Endometrial microvascular endothelial cells (primary cell): ENCODE data around the gene PLAAT4. TPM values are rescaled to one million over a fixed set of nuclear protein-coding genes. Genes with fewer than 3 reads are reported as not detected.
"Not testable (repeated sequence)": the region's sequence is repeated elsewhere in the genome, so short reads cannot be mapped to it uniquely, and the experiment has no call there.

Experiments
- in situ Hi-C: cut with HindIII; loops from 2 replicates; pipeline ENCODE4 v1.10.0; 2017; ENCODE audit warnings: low sequenced_read_pairs, low pct_unique_long_range_greater_than_20kb; ENCODE audit errors: inconsistent ontology term
- total RNA-seq: library from RNA; depleted of rRNA; stranded (reverse); fragments of >200 nt; gene quantifications from one replicate; pipeline ENCODE4 v1.2.3, GENCODE V29; 2015; ENCODE audit errors: inconsistent ontology term

PLAAT4 gene
- total RNA-seq, 1 donor from 2014 or later = 9.3 TPM

DNA sequence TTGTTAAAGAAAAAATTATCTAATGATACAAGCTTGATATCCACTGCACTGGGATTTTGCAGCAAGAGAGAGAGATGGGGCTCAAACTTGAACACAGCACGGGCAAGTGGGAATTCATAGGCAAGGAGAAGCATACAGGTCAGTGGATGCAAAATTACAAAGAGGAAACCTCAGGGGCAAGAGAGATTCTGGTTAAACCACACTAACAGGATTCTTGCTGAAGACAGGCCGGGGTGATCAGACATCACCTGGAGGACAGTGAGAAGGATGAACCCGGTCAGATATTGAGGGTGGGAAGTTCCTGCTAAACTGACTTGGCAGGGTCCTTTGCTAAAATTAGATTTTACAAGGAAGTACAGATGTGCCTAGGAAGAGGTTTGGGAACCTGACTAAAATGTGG, 2.5 kb upstream of the PLAAT4 start:
- in situ Hi-C loops = no loop called here

DNA sequence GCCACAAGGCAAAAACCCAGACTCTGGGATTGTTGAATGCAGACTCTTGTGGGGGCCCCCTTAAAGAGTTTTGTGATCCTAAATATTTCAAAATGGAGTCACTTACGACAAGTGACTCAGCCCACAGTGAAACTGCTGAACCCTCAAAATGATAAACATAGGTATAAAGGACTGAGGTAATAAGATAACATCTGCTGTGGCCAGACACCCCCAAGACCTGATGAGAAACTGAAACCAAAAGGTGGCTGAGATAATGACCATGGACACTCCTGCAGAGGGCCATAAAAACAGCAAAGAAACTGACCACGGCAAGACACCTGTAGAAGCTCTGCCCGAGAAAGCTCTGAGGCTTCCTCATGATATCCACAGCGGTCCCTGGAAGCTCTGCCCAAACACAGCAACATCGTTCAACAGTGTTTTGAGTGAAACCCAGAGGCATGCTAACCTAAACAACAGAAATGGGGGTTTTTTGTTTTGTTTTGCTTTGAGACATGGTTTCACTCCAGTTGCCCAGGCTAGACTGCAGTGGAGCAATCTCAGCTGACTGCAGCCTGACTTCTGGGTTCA, 1.6 kb upstream of the PLAAT4 start:
- in situ Hi-C loops = no loop called here

DNA sequence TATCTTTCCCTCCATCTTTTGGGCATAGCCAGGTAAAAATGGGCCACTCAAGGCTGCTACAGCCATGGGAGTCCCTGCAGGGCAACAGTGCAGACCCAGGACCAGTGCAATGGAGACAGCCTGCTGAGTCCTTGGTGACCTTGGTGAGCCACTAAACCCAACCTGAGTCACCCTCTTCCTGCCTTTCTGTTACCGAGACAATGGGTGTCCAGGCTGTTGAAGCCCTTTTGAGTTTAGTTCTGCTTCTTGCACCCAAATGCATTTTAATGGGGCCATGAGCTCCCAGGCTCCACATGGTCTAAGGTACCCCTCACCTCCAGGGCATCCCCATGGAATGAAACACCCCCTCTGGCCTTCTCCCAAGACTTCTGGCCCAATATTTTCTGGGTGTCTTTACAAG, 874 bp upstream of the PLAAT4 start:
- in situ Hi-C loops = no loop called here

DNA sequence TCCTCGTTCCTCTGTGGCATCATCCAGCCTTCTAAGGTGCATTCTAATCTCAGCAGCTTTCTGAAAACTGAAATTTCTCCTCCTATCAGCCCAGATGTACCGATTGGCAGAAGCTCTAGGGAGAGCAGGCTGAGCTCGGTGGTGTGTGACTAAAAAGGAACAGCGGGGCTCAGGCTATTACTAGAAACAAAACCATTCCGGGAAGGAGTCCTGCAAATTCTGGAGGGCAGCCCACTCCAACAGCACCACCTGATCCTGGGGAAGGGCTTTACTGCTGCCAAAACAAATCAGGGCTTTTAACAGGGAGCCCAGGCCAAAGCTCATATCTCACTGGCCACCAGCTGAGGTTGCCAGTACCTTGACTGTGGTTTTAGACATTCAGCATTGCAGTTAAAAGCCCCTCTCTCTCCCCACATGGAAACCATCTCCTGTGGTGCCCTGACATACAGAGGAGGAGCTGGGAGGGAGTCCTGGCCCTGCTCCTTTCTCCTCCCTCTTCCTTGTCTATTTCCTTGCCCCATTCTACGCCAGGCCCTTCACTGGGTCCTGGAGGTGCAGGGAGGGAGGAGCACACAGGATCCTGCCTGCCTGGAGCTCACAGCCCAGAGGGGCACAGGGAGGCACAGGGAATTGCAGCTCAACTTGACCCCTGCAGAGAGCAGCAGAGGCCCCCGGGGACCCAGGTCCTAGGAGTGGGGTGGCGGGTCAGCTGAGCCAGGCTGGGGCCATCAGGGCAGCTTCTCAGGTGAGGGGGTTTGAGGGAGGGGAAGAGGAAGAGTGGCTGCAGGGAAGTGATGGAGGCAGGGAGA, 889 bp downstream of the PLAAT4 start:
- in situ Hi-C loops = no loop called here

DNA sequence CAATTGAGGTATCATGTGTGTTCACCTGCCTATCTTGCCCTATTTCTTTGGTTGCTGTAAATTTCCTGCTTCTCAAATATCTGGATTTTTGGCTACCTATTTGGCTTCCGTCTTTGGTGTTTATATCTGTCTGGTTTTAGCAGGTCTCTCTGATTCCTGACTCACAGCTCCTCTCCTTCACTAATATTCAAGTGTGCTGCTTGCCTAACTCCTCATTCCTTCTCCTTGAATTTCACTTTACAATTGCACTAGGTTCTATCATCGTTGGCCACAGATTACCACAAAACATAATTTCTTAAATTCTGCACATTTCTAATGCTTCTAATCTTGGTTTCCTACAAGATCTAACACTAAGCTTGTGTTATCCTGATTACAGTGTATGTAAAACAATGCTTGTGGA, 5.9 kb downstream of the PLAAT4 start:
- in situ Hi-C loops = not testable (repeated sequence)

DNA sequence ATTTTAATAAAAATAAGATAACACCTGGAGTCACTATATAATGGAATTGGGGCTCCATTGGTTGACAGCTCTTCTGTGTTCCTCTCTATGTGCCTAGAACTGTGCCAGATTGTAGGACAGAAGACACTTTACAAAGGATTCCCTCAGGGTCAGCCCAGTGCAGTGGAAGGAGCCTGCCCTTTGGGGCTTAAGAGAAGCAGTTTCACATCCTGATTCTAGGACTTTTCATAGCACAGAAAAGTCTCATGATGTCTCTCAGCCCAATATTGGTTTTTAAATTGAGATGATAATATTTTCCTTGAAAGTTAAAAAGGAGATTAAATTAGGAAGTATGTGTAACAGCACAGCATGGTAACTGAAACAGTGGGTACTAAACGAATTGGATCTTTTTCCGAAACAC, 7.1 kb downstream of the PLAAT4 start:
- in situ Hi-C loops = no loop called here

DNA sequence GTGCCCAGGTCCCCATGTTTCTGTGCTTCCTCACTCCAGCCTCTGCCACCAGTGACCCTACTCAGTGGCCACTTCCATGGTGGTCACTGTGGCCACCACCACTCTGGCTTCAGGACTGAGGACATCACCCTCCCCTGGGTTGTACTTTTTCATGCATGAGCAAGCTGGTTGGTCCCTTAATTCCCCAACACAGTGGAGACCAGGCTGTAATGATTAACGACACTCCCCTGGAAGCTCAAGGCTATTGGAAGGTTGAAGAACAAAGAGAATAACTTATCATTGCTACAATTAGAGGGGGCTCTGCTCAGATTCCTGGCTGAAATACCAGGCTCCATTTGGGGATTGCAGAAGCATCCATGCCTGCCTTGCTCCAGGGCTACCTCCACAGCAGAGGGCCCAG, 10.5 kb downstream of the PLAAT4 start:
- in situ Hi-C loops = no loop called here

DNA sequence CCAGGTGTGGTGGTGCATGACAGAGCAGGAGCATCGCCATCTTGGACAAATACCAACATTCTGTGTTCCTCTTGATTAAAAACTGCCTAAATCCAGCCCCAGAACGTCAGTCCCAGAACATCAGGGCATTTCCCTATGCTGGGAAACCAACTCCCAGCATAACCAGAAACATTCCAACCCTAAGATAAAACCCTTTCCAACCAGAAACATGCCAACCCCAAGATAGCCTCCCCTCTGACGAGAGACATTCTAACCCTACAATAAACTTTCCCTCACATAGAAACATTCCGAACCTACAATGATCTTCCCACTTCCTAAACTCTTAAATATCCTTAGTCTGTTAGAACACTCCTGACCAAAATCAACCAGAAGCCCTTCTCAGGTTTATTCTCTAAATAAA, 11.6 kb downstream of the PLAAT4 start:
- in situ Hi-C loops = no loop called here

DNA sequence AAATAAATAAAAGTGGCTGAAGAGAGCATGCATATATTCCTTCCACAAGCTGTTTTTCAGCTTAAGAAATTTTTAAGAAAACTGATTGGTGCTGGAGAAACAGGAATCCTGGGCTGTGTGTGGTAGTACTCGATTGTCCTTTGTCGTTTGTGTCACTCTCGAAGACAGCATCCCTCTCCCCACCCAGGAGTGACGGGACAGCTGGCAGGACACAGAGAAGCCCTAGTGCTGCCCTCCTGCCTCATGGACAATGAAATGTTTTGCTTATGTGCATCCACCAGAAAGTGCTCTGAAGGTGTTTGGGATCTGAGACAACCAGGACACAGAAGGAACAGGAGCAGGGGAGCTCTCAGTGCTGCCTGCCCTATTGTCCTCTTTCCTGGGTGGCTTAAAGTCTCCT, 12.8 kb downstream of the PLAAT4 start:
- in situ Hi-C loops = no loop called here

DNA sequence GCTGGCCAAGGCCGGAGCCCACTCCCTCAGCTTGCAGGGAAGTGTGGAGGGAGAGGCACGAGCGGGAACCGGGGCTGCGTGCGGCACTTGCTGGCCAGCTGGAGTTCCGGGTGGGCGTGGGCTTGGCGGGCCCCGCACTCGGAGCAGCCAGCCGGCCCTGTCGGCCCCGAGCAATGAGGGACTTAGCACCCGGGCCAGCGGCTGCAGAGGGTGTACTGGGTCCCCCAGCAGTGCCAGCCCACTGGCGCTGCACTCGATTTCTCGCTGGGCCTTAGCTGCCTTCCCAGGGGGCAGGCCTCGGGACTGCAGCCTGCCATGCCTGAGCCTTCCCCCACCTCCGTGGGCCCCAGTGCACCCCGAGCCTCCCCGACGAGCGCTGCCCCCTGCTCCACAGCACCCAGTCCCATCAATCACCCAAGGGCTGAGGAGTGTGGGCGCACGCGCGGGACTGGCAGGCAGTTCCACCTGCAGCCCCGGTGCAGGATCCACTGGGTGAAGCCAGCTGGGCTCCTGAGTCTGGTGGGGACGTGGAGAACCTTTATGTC, 13.6 kb downstream of the PLAAT4 start:
- in situ Hi-C loops = not testable (repeated sequence)

DNA sequence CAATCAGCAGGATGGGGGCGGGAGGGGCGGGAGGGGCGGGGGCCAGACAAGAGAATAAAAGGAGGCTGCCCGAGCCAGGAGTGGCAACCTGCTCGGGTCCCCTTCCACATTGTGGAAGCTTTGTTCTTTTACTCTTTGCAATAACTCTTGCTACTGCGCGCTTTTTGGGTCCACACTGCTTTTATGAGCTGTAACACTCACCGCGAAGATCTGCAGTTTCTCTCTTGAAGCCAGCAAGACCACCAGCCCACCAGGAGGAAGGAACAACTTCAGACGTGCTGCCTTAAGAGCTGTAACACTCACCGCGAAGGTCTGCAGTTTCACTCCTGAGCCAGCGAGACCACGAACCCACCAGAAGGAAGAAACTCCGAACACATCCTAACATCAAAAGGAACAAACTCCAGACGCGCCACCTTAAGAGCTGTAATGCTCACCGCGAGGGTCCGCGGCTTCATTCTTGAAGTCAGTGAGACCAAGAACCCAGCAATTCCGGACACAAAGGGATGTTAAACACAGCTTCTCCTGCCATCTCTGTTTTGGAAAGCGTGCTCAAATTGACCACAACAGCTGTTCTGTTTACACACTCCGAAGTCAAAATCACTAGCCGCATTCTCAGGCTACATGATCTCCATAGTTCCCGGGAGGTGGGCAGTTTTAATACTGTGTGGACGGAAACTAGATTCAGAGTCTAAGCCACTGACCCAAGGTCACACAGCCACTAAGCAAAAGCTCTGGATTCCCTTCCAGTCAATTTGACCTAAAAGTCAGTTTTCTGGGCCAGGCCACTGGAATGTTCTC, 14.7 kb downstream of the PLAAT4 start:
- in situ Hi-C loops = no loop called here

DNA sequence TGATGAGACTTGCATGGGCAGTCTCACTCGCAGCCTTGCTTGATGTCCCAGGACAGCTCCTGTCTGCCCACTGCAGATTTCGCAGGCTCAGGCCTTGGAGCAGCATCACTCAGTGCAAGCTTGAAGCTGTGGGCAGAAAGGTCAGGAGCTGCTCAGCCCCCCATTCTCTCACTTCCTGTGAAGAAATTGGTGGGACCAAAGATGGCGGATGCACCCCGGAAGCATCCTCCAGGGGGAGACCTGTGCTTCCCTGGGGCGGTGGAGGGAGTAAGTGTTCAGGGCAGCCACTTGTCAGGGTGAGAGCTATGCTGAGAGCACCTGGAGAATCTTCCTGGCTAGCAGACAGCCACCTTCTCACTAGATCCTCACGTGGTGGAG, 15.3 kb downstream of the PLAAT4 start:
- in situ Hi-C loops = no loop called here

DNA sequence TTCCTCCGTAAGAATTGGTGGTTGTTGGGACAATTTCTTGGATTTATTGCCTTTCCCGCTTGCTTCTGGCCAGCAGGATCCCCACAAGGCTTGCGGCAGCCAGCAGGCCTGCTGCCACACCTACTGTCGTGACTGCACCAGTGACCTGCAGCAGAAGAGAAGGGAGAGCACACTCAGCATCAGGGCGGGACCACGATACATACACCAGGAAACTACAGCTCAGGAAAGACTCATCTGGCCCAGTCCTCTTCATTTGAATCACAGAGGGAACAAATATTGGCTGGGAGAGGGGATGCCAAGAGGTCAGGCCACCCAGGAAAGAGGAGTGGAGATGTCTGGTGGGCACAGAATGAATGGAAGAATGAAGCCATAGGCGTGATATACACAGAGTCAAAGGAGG, 16.3 kb downstream of the PLAAT4 start:
- in situ Hi-C loops = no loop called here

DNA sequence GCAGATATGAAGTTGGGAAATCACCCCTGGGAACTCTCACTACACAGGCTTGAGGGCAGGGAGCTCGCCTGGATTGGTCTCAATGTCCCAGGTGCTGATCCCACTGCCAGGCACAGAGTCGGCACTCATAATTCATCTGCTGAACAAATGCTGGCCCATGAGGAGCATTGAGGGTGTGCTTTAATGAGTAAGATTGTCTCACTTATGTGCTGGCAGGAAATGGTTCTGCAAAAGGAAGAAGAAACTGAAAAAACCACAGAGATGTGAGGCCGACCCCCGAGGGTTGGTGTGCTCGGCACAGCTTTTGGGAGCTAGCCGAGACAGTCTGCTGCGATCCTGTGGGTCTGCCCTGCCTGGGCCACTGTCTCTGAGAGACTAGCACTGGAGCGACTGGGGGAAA, 17.2 kb downstream of the PLAAT4 start:
- in situ Hi-C loops = no loop called here

DNA sequence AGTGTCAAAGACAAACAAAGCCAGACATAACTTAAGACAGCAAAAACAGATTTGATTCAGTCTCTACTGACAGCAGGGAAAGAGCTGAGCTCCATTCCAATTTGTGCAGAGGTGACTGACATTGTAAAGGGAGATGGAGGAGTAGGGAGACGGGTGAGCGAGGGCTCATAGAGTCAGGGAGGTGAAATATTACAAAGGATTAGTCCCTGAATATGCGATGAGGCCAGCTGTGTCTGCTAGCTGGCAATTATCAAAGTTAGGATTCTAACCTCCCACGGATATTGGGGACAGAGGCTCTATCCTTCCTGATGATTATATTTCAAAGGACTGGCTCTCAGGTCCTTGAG, 18.2 kb downstream of the PLAAT4 start:
- in situ Hi-C loops = no loop called here

DNA sequence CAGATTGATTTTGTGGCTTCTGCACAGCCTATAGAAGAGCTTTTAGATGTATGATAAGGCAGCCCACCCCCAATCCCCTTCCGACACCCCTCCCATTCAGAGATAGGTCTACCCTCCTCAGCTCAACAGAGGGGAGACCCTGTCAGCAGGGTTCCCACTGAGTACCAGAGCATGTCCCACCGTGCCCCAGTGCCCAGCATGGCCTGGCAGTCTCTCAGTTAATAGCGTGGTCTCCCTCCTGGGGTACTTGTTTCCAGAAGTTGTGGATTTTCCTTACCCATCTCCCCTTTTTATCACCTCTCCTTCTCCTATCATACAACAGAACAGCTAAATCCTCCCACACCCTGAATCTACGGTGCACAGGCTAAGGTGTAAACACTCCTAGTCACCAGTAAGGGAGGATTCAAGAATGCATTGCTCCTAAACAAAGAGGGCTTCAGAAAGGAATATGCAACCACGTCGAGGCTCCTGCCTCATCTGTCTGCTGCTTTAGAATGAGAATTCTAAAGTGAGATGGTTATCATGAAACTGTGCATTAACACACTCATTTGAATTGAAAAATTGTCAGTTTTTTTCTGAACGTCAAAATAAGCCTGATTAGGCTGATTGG, 19.9 kb downstream of the PLAAT4 start:
- in situ Hi-C loops = no loop called here

DNA sequence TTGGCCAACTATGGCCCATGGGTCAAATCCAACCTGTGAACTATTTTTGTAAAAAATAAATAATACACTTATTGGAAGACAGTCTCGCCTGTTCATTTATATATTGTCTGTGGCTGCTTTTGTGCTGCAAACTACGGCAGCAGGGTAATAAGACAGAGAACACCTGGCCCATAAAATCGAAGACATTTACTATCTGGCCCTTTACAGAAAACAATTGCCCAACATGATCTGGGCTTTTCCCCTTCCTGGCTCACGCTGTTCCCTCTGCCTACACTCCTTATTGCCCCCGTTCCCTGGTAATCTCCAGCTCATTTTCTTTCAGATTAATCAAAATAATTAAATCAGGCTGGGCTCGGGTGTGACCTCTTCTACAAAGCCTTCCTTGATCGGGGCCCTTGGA, 21.0 kb downstream of the PLAAT4 start:
- in situ Hi-C loops = no loop called here

DNA sequence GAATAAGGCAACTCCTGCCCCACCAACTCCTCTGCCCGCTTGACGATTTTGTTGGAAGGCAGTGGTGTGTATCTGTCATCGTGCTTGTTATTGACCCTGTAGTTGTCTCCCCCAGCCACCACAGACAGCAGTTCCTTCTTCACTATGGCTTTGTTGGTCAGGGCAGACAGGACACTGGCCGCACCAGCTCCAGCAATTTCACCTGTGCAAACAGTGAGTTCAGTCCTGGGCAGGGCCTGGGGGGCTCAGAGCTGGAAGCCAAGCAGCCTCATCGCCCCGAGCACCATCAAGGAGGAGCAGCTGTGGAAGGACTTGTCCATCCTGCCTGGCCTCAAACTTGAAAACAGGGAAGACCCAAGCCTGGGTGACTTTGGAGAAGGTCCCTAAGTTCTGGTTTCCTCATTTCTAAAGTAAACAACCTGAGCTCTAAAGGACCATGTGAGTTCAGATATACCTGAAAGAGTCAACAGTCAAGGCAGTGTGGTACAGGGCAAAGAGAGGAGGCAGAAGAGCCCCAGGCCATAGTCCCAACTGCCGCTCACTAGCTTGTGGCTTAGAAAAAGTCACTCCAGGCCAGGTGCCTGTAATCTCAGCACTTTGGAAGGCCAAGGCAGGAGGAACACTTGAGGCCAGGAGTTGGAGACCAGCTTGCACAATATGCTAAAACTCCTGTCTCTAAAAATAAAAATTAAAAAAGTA, 22.0 kb downstream of the PLAAT4 start:
- in situ Hi-C loops = no loop called here
